ENCODE measurements around the gene FAM169A. TPM values are rescaled to one million over a fixed set of nuclear protein-coding genes. Genes with fewer than 3 reads are reported as not detected.

Gene FAM169A
- total RNA-seq, 1 experiment from 2014 or later: 23.2 TPM

- RAD21 ChIA-PET (ENCODE audit: low non-redundant PET in 1 of 2, low total read pairs in 2 of 2, uncharacterized antibody in 2 of 2, unreplicated experiment in 2 of 2): no interaction called here
- TF ChIP-seq JUND (IDR thresholded peaks at IDR 0.05): no peak
- peak; percentile 60 for TF ChIP-seq CEBPB (IDR thresholded peaks at IDR 0.05; ENCODE audit: low read depth)
- no peaks in the 10 kb centered on the region for H3K9me3 ChIP-seq (ENCODE audit: control insufficient read depth in 1 of 2, insufficient read depth in 1 of 2, low read depth in 1 of 2, low read length in 2 of 2)
- no peaks in the 10 kb centered on the region for H3K36me3 ChIP-seq (ENCODE audit: control insufficient read depth in 1 of 2, insufficient read depth in 2 of 2, low read length in 2 of 2)
- peak overlapping the region; percentile 92 for H3K9ac ChIP-seq (ENCODE audit: low read length)
- CTCF ChIA-PET: no interaction called here
- peaks cover 8 to 19% of the 10 kb centered on the region in 2 experiments; a peak in 3 of 4 replicates for H3K4me1 ChIP-seq (ENCODE audit: control insufficient read depth in 1 of 2, insufficient read depth in 2 of 2, low read length in 2 of 2)
- H3K9me2 ChIP-seq (ENCODE audit: insufficient read depth): no peaks in the 10 kb centered on the region
- DNase-seq (ENCODE audit: low read depth, low spot score) (no peak), ATAC-seq (no peak)
- peaks cover 57% of the 10 kb centered on the region for H3K79me2 ChIP-seq (ENCODE audit: insufficient read depth, low read length)
- H3K27ac ChIP-seq (ENCODE audit: low read depth, low read length): peak overlapping the region; percentile 84
- H2AFZ ChIP-seq (ENCODE audit: low read depth, low read length, poor library complexity, severe bottlenecking): no peak overlapping the region
- H3K4me2 ChIP-seq (ENCODE audit: low read length): peak overlapping the region; percentile 98
- POLR2A ChIA-PET: no interaction called here
- no peaks in the 10 kb centered on the region for H3K27me3 ChIP-seq (ENCODE audit: insufficient read depth, low read length)
- H4K20me1 ChIP-seq (ENCODE audit: insufficient read depth): no peaks in the 10 kb centered on the region
- H3K4me3 ChIP-seq (replicated peaks in 1 of 2; ENCODE audit: low read depth in 1 of 2, low read length in 2 of 2): peak overlapping the region; percentile 75 to 91
- intact Hi-C loops (cut with micrococcal nuclease): no loop called here
- no TSS peak for BruUV-seq (replicated peaks)
Observed at GRCh38 chr5:74864823-74865222, 1.4 kb downstream of the FAM169A start.

DNA sequence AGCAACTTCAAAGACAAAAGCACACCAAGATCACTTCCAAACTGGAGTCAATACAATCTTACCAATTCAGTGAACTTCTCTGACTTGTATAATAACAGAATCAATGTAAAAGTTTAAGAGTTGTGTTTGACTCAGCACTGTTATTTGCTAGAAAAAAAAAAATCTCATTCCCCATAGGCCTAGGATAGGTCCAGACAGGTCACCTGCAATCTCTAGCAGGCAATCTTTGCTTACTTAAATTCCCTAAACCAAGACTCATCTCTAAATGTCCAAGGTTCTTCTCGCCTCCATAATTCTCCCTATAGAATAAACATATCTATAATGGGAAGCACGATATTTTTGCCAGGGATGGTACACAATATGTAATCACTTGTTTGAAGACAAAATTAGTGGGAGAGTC, 2.5 kb downstream of the FAM169A start:
- no peak for DNase-seq (ENCODE audit: low read depth, low spot score)
- no peak overlapping the region for H3K27ac ChIP-seq (ENCODE audit: low read depth, low read length)
- intact Hi-C loops (cut with micrococcal nuclease): no loop called here
- RAD21 ChIA-PET (ENCODE audit: low non-redundant PET in 1 of 2, low total read pairs in 2 of 2, uncharacterized antibody in 2 of 2, unreplicated experiment in 2 of 2): no interaction called here
- H3K9me2 ChIP-seq (ENCODE audit: insufficient read depth): no peaks in the 10 kb centered on the region
- BruUV-seq (replicated peaks): no TSS peak
- peaks cover 66% of the 10 kb centered on the region for H3K79me2 ChIP-seq (ENCODE audit: insufficient read depth, low read length)
- H2AFZ ChIP-seq (ENCODE audit: low read depth, low read length, poor library complexity, severe bottlenecking): no peak overlapping the region
- H3K4me3 ChIP-seq (replicated peaks in 1 of 2; ENCODE audit: low read depth in 1 of 2, low read length in 2 of 2): no peak overlapping the region
- H4K20me1 ChIP-seq (ENCODE audit: insufficient read depth): no peaks in the 10 kb centered on the region
- ATAC-seq: no peak
- no peak overlapping the region for H3K9ac ChIP-seq (ENCODE audit: low read length)
- POLR2A ChIA-PET: no interaction called here
- H3K4me1 ChIP-seq (ENCODE audit: control insufficient read depth in 1 of 2, insufficient read depth in 2 of 2, low read length in 2 of 2): peaks cover 8 to 19% of the 10 kb centered on the region in 2 experiments; a peak in 3 of 4 replicates
- no peak overlapping the region for H3K4me2 ChIP-seq (ENCODE audit: low read length)
- H3K36me3 ChIP-seq (ENCODE audit: control insufficient read depth in 1 of 2, insufficient read depth in 2 of 2, low read length in 2 of 2): no peaks in the 10 kb centered on the region
- CTCF ChIA-PET: no interaction called here
- H3K27me3 ChIP-seq (ENCODE audit: insufficient read depth, low read length): no peaks in the 10 kb centered on the region
- no peak for TF ChIP-seq FOSL1 (IDR thresholded peaks at IDR 0.05; ENCODE audit: low read depth)
- TF ChIP-seq POLR2A (IDR thresholded peaks at IDR 0.05; ENCODE audit: borderline replicate concordance, extremely low read depth, insufficient read depth, insufficient read length): no peak
- no peak for TF ChIP-seq EZH2phosphoT487 (IDR thresholded peaks at IDR 0.05; ENCODE audit: borderline replicate concordance)
- no peak for TF ChIP-seq CBX3 (IDR thresholded peaks at IDR 0.05; ENCODE audit: low read depth)
- no peak for TF ChIP-seq CTCF (IDR thresholded peaks at IDR 0.05 in 2 of 3, conservative IDR thresholded peaks at IDR 0.05 in 1 of 3; ENCODE audit: borderline replicate concordance in 1 of 3, insufficient read depth in 1 of 3, low read depth in 2 of 3, low read length in 2 of 3)
- no peak for TF ChIP-seq RAD21 (IDR thresholded peaks at IDR 0.05; ENCODE audit: low read depth)
- TF ChIP-seq YY1 (IDR thresholded peaks at IDR 0.05; ENCODE audit: extremely low read depth, insufficient replicate concordance, low read depth, low read length): no peak
- H3K9me3 ChIP-seq (ENCODE audit: control insufficient read depth in 1 of 2, insufficient read depth in 1 of 2, low read depth in 1 of 2, low read length in 2 of 2): no peaks in the 10 kb centered on the region
